Fibroblast of the conjunctiva (primary cell): ENCODE data around the gene PCDH9.

ENCODE experiments used
- DNase-seq: peaks from one replicate; pipeline ENCODE4 v3.0.0-alpha.2; 2010; ENCODE audit warnings: low read depth

The PCDH9 gene

GRCh38 chr13:67084066-67084465 lies 146.1 kb downstream of the PCDH9 start:
- no peak for DNase-seq

- DNase-seq, result no peak
These were observed 146.6 kb downstream of the PCDH9 start for GRCh38 chr13:67083519-67083918.

GRCh38 chr13:67080351-67080750 lies 149.8 kb downstream of the PCDH9 start:
- no peak for DNase-seq

GRCh38 chr13:67078062-67078461 lies 152.1 kb downstream of the PCDH9 start:
- no peak for DNase-seq

GRCh38 chr13:67077132-67077531 lies 153.0 kb downstream of the PCDH9 start:
- DNase-seq, result no peak

- no peak for DNase-seq
These were observed 153.8 kb downstream of the PCDH9 start for GRCh38 chr13:67076378-67076777.

- peak; percentile 16 for DNase-seq
These were observed 154.9 kb downstream of the PCDH9 start for GRCh38 chr13:67075239-67075638.

- DNase-seq, result no peak
These were observed 158.1 kb downstream of the PCDH9 start for GRCh38 chr13:67071918-67072598.

GRCh38 chr13:67070306-67070705 lies 159.8 kb downstream of the PCDH9 start:
- no peak for DNase-seq

GRCh38 chr13:67069117-67069767 lies 160.9 kb downstream of the PCDH9 start:
- no peak for DNase-seq

GRCh38 chr13:67064920-67065319 lies 165.2 kb downstream of the PCDH9 start:
- DNase-seq, result no peak

- DNase-seq, result no peak
These were observed 167.1 kb downstream of the PCDH9 start for GRCh38 chr13:67063036-67063435.

- no peak for DNase-seq
These were observed 168.0 kb downstream of the PCDH9 start for GRCh38 chr13:67062160-67062559.

- no peak for DNase-seq
These were observed 168.4 kb downstream of the PCDH9 start for GRCh38 chr13:67061750-67062149.

- no peak for DNase-seq
These were observed 177.3 kb downstream of the PCDH9 start for GRCh38 chr13:67052550-67053490.

GRCh38 chr13:67049744-67050143 lies 180.4 kb downstream of the PCDH9 start:
- DNase-seq, result no peak

GRCh38 chr13:67048821-67049150 lies 181.3 kb downstream of the PCDH9 start:
- DNase-seq, result peak; percentile 26

GRCh38 chr13:67048084-67048820 lies 181.9 kb downstream of the PCDH9 start:
- no peak for DNase-seq

GRCh38 chr13:67045357-67045756 lies 184.8 kb downstream of the PCDH9 start:
- no peak for DNase-seq

- DNase-seq, result no peak
These were observed 186.2 kb downstream of the PCDH9 start for GRCh38 chr13:67043901-67044300.

- no peak for DNase-seq
These were observed 187.6 kb downstream of the PCDH9 start for GRCh38 chr13:67042556-67042955.
